GM12864 (cell line): ENCODE results near the gene RIPOR1.
A peak's percentile ranks its signal among the peaks of the same experiment; 100 is the strongest.

Experiments used
- DNase-seq: peaks from one replicate; pipeline ENCODE4 v3.0.0-alpha.2; 2011; ENCODE audit warnings: low read depth
- H3K4me3 ChIP-seq: 2 replicates; pipeline ENCODE4 v1.5.1; 2011; ENCODE audit warnings: mild to moderate bottlenecking, low read depth, low read length, control low read depth
- TF ChIP-seq, protein P1 (sequence below): IDR thresholded peaks from 2 replicates; pipeline ENCODE4 v1.5.1; 2011; ENCODE audit warnings: low read depth, mild to moderate bottlenecking, moderate library complexity, low read length, control low read depth, inconsistent platforms; ENCODE audit errors: missing control alignments

Gene RIPOR1, protein sequence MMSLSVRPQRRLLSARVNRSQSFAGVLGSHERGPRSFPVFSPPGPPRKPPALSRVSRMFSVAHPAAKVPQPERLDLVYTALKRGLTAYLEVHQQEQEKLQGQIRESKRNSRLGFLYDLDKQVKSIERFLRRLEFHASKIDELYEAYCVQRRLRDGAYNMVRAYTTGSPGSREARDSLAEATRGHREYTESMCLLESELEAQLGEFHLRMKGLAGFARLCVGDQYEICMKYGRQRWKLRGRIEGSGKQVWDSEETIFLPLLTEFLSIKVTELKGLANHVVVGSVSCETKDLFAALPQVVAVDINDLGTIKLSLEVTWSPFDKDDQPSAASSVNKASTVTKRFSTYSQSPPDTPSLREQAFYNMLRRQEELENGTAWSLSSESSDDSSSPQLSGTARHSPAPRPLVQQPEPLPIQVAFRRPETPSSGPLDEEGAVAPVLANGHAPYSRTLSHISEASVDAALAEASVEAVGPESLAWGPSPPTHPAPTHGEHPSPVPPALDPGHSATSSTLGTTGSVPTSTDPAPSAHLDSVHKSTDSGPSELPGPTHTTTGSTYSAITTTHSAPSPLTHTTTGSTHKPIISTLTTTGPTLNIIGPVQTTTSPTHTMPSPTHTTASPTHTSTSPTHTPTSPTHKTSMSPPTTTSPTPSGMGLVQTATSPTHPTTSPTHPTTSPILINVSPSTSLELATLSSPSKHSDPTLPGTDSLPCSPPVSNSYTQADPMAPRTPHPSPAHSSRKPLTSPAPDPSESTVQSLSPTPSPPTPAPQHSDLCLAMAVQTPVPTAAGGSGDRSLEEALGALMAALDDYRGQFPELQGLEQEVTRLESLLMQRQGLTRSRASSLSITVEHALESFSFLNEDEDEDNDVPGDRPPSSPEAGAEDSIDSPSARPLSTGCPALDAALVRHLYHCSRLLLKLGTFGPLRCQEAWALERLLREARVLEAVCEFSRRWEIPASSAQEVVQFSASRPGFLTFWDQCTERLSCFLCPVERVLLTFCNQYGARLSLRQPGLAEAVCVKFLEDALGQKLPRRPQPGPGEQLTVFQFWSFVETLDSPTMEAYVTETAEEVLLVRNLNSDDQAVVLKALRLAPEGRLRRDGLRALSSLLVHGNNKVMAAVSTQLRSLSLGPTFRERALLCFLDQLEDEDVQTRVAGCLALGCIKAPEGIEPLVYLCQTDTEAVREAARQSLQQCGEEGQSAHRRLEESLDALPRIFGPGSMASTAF

DNA sequence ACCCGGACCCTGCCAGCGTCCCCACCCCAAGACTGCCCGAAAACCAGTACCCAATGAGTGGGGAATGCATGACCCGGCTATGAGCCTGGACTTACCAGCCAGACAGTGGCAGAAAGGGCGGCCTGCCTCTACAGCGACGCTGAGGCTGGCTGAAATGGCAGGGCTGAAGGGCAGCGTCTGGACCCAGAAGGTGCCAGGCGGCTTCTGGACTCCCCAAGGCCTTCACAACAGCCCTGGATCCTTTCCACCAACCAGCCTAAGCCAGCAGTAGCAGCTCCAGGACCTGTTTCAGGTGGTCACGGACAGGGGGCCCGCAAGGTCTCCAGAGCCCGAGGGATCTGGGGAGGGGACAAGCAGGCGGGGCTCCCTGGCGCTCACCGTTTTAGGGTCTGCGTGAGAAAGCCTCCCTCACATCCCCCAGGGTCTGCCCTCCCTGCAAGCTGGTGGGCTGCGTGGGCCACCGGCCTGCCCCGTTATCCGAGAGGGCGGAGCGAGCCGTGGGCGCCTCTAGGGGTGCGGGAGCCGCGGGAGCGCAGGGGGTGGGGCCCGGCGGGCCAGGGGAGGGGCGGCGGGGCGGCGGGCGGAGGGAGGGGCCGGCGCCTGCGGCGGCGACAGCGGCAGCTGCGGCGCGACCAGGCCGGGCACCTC, at the start of gene RIPOR1:
TSS of gene RIPOR1 (plus strand) at position 608 of the 648 bp plus-strand sequence. CDS start 9,618 bp downstream, outside the sequence.
- DNase-seq: no peak
- H3K4me3 ChIP-seq: peak within 1 kb of the TSS; percentile 71
- TF ChIP-seq, protein P1, sequence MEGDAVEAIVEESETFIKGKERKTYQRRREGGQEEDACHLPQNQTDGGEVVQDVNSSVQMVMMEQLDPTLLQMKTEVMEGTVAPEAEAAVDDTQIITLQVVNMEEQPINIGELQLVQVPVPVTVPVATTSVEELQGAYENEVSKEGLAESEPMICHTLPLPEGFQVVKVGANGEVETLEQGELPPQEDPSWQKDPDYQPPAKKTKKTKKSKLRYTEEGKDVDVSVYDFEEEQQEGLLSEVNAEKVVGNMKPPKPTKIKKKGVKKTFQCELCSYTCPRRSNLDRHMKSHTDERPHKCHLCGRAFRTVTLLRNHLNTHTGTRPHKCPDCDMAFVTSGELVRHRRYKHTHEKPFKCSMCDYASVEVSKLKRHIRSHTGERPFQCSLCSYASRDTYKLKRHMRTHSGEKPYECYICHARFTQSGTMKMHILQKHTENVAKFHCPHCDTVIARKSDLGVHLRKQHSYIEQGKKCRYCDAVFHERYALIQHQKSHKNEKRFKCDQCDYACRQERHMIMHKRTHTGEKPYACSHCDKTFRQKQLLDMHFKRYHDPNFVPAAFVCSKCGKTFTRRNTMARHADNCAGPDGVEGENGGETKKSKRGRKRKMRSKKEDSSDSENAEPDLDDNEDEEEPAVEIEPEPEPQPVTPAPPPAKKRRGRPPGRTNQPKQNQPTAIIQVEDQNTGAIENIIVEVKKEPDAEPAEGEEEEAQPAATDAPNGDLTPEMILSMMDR: no peak

- DNase-seq: peak; percentile 93
- peak within 1 kb of the TSS; percentile 83 for H3K4me3 ChIP-seq
- TF ChIP-seq, protein P1: peak; percentile 88
Measured at GRCh38 chr16:67480833-67481560, 47.6 kb upstream of the RIPOR1 start, which contains the start of gene ATP6V0D1. TSS of gene ATP6V0D1 (minus strand) at chr16:67481157. CDS start at chr16:67481086, 71 bp downstream.

GRCh38 chr16:67481561-67482232, 46.9 kb upstream of the RIPOR1 start:
- DNase-seq: no peak

GRCh38 chr16:67482233-67482924, 46.2 kb upstream of the RIPOR1 start:
- DNase-seq: no peak
- TF ChIP-seq, protein P1: no peak
- H3K4me3 ChIP-seq: peak overlapping the region; percentile 83

More at GRCh38 chr16:67481561-67482232, 46.9 kb upstream of the RIPOR1 start:
- TF ChIP-seq, protein P1: no peak
- peak overlapping the region; percentile 83 for H3K4me3 ChIP-seq

- peak within 1 kb of the TSS; percentile 83 for H3K4me3 ChIP-seq
- no peak for DNase-seq
- TF ChIP-seq, protein P1: no peak
Measured at GRCh38 chr16:67483150-67483549, 45.5 kb upstream of the RIPOR1 start, which contains the start of gene AGRP. TSS of gene AGRP (minus strand) at chr16:67483547. CDS start at chr16:67483398, 149 bp downstream.
